ENCODE data around the gene NAV2.

- TF ChIP-seq CTCF (IDR thresholded peaks at IDR 0.05) (no peak), POLR2A (IDR thresholded peaks at IDR 0.05) (no peak)
These were observed 109.4 kb downstream of the NAV2 start for GRCh38 chr11:19821993-19822392.

All from testis (tissue), 2 donors.